ENCODE measurements around the gene ZFAND3.

DNA sequence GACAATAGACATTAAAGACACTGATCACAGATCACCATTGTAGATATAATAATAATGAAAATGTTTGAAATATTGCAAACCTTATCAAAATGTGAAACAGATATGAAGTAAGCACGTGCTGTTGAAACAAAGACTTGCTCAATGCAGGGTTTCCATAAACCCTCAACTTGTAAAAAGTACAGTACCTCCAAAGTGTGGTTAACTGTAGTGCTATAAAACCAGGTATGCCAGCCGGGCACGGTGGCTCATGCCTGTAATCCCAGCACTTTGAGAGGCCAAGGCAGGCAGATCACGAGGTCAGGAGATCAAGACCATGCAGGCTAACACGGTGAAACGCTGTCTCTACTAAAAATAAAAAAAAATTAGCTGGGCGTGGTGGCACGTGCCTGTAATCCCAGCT, 96.6 kb downstream of the ZFAND3 start:
- TF ChIP-seq, protein P1, sequence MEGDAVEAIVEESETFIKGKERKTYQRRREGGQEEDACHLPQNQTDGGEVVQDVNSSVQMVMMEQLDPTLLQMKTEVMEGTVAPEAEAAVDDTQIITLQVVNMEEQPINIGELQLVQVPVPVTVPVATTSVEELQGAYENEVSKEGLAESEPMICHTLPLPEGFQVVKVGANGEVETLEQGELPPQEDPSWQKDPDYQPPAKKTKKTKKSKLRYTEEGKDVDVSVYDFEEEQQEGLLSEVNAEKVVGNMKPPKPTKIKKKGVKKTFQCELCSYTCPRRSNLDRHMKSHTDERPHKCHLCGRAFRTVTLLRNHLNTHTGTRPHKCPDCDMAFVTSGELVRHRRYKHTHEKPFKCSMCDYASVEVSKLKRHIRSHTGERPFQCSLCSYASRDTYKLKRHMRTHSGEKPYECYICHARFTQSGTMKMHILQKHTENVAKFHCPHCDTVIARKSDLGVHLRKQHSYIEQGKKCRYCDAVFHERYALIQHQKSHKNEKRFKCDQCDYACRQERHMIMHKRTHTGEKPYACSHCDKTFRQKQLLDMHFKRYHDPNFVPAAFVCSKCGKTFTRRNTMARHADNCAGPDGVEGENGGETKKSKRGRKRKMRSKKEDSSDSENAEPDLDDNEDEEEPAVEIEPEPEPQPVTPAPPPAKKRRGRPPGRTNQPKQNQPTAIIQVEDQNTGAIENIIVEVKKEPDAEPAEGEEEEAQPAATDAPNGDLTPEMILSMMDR (IDR thresholded peaks at IDR 0.05): no peak
- TF ChIP-seq POLR2A (IDR thresholded peaks at IDR 0.05): no peak

All from testis (tissue), 2 donors.